Fibroblast of lung (primary cell): ENCODE measurements around the gene ZCCHC2. TPM values are rescaled to one million over a fixed set of nuclear protein-coding genes. Genes with fewer than 3 reads are reported as not detected.

Source experiments
- DNase-seq, 2 donors: peaks; one replicate each; pipeline versions ENCODE4 v3.0.0 to v3.0.0-alpha.2; 2010; ENCODE audit warnings: low read depth in 2 of 2
- H2AFZ ChIP-seq: 2 replicates; pipeline ENCODE4 v1.5.1; 2012; ENCODE audit warnings: low read length, control low read depth, inconsistent platforms
- H3K27ac ChIP-seq: 2 replicates; pipeline ENCODE4 v1.5.1; 2011; ENCODE audit warnings: low read length, control low read depth; ENCODE audit not compliant: insufficient read depth
- H3K27me3 ChIP-seq: 2 replicates; pipeline ENCODE4 v1.5.1; 2011; ENCODE audit warnings: mild to moderate bottlenecking, low read length; ENCODE audit not compliant: control insufficient read depth, insufficient read depth
- H3K36me3 ChIP-seq: 2 replicates; pipeline ENCODE4 v1.5.1; 2011; ENCODE audit warnings: low read length; ENCODE audit not compliant: control insufficient read depth, insufficient read depth
- H3K4me1 ChIP-seq: 2 replicates; pipeline ENCODE4 v1.5.1; 2011; ENCODE audit warnings: low read length; ENCODE audit not compliant: control insufficient read depth, insufficient read depth; ENCODE audit errors: extremely low read depth
- H3K4me2 ChIP-seq: 2 replicates; pipeline ENCODE4 v1.5.1; 2011; ENCODE audit warnings: low read length, control low read depth; ENCODE audit not compliant: insufficient read depth; ENCODE audit errors: extremely low read depth
- H3K4me3 ChIP-seq, 4 experiments: fragments of 200-600 bp in 1 of 4; sonication (generic) in 1 of 4; replicated peaks in 1 of 4; 2 replicates each; pipeline ENCODE4 v1.5.1; 2011 to 2016; ENCODE audit warnings: low read length in 4 of 4, low read depth in 3 of 4, mild to moderate bottlenecking in 3 of 4, control low read depth in 2 of 4, inconsistent platforms in 1 of 4, mixed read lengths in 1 of 4; ENCODE audit not compliant: insufficient read depth in 1 of 4; ENCODE audit errors: control extremely low read depth in 1 of 4
- H3K79me2 ChIP-seq: 2 replicates; pipeline ENCODE4 v1.5.1; 2012; ENCODE audit warnings: mild to moderate bottlenecking, low read length, inconsistent platforms; ENCODE audit not compliant: control insufficient read depth, insufficient read depth
- H3K9ac ChIP-seq: 2 replicates; pipeline ENCODE4 v1.5.1; 2011; ENCODE audit warnings: mild to moderate bottlenecking, low read length, control low read depth; ENCODE audit not compliant: insufficient read depth
- H3K9me3 ChIP-seq: 2 replicates; pipeline ENCODE4 v1.5.1; 2012; ENCODE audit warnings: low read depth, low read length; ENCODE audit not compliant: control insufficient read depth, insufficient read depth
- H4K20me1 ChIP-seq: 2 replicates; pipeline ENCODE4 v1.5.1; 2011; ENCODE audit warnings: low read length; ENCODE audit not compliant: control insufficient read depth, insufficient read depth; ENCODE audit errors: extremely low read depth
- EZH2 ChIP-seq: IDR thresholded peaks from 2 replicates; pipeline ENCODE4 v1.5.1; 2012; ENCODE audit warnings: low read length, control low read depth, mild to moderate bottlenecking; ENCODE audit errors: missing control alignments
- polyA plus RNA-seq, 2 donors: library from polyadenylated mRNA; depleted of rRNA in 1 of 2; stranded (reverse) in 1 of 2; unstranded in 1 of 2; fragments of >200 nt; gene quantifications; 2 replicates each; pipeline ENCODE4 v1.2.1, GENCODE V29; 2011 to 2012; ENCODE audit warnings: missing spikeins in 1 of 2
- total RNA-seq: library from RNA; depleted of rRNA; stranded (reverse); fragments of >200 nt; gene quantifications from 2 replicates; pipeline ENCODE4 v1.2.1, GENCODE V29; 2014
- TF ChIP-seq, protein P1 (sequence below), 2 donors: IDR thresholded peaks in 1 of 2; conservative IDR thresholded peaks in 1 of 2; 1 replicate in 1 of 2; 2 replicates in 1 of 2; pipeline ENCODE4 v1.5.1; 2011 to 2012; ENCODE audit warnings: low read length in 2 of 2, control low read depth in 1 of 2, inconsistent platforms in 1 of 2, low read depth in 1 of 2, mild to moderate bottlenecking in 1 of 2

Gene ZCCHC2
- total and polyA plus RNA-seq, 2 donors (not counting 1 experiment from before 2014, with no cell fraction given) = 5.3 to 10.9 TPM

DNA sequence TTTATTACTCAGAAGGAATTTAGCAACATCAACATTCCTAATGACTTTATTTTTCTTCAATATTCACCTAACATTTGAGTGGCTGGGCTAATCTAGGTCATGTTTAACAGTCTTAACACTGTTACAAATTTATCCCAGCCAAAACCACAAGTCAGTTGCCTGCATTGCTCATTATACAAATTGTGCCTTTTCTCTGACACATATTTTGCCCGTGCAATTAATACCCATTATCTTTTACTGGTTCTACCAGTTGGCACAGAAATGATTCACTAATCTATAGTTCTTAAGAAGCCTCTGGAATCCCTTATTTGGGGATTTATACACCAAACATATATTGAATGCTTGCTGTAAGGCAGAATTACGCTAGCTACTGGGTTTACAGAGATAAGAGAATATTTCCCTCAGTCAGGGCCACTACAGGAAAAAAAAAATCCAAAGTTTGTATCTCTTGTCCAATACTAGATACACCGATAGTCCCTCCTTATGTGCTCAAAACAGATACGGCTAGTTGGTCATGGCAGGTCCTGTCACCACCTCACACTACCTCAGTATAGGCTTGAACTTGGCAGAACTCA lies 46.3 kb downstream of the ZCCHC2 start:
- Histone ChIP-seq H3K9ac (no peak overlapping the region), H3K27me3 (no peaks in the 10 kb centered on the region), H3K4me3 (no peak overlapping the region), H3K4me1 (no peaks in the 10 kb centered on the region), H3K4me2 (no peak overlapping the region), H3K36me3 (peaks cover 2% of the 10 kb centered on the region), H2AFZ (no peak overlapping the region), H3K9me3 (no peaks in the 10 kb centered on the region), H3K27ac (no peak overlapping the region), H3K79me2 (no peaks in the 10 kb centered on the region), H4K20me1 (no peaks in the 10 kb centered on the region)
- no peak for TF ChIP-seq EZH2
- TF ChIP-seq, protein P1, sequence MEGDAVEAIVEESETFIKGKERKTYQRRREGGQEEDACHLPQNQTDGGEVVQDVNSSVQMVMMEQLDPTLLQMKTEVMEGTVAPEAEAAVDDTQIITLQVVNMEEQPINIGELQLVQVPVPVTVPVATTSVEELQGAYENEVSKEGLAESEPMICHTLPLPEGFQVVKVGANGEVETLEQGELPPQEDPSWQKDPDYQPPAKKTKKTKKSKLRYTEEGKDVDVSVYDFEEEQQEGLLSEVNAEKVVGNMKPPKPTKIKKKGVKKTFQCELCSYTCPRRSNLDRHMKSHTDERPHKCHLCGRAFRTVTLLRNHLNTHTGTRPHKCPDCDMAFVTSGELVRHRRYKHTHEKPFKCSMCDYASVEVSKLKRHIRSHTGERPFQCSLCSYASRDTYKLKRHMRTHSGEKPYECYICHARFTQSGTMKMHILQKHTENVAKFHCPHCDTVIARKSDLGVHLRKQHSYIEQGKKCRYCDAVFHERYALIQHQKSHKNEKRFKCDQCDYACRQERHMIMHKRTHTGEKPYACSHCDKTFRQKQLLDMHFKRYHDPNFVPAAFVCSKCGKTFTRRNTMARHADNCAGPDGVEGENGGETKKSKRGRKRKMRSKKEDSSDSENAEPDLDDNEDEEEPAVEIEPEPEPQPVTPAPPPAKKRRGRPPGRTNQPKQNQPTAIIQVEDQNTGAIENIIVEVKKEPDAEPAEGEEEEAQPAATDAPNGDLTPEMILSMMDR (conservative IDR thresholded peaks at IDR 0.05 in 1 of 2, IDR thresholded peaks at IDR 0.05 in 1 of 2; ENCODE audit: low read depth in 1 of 2, low read length in 2 of 2) = no peak
- peak in 1 of 2 donors; percentile 8 for DNase-seq

DNA sequence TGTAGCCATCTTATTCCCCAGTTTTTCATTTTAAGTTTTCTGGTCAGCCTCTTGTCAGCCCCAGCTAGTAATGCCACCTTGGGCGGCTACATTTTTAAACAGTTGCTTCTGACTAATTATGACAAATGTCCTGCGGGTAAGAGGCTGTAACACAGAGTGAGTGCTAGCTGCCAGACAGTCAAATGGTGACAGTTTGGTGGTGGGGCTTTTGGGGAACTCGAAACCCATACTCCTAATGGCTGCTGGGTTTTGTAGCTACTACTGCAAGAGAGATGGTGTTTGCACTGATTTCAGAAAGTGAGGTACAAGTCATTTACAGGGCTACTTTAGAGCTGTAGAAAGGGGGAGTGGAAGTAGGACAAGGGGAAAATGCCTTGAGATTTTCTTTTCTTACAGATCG lies 48.2 kb downstream of the ZCCHC2 start:
- no peak overlapping the region for H3K4me3 ChIP-seq
- no peaks in the 10 kb centered on the region for H3K27me3 ChIP-seq
- peaks cover 11% of the 10 kb centered on the region for H3K36me3 ChIP-seq
- no peak for DNase-seq
- TF ChIP-seq, protein P1 (conservative IDR thresholded peaks at IDR 0.05 in 1 of 2, IDR thresholded peaks at IDR 0.05 in 1 of 2; ENCODE audit: low read depth in 1 of 2, low read length in 2 of 2) = no peak
- TF ChIP-seq EZH2 = no peak
- H2AFZ ChIP-seq = no peak overlapping the region
- no peaks in the 10 kb centered on the region for H4K20me1 ChIP-seq
- H3K4me1 ChIP-seq = no peaks in the 10 kb centered on the region
- no peak overlapping the region for H3K4me2 ChIP-seq
- no peak overlapping the region for H3K9ac ChIP-seq
- H3K79me2 ChIP-seq = no peaks in the 10 kb centered on the region
- no peaks in the 10 kb centered on the region for H3K9me3 ChIP-seq
- no peak overlapping the region for H3K27ac ChIP-seq

DNA sequence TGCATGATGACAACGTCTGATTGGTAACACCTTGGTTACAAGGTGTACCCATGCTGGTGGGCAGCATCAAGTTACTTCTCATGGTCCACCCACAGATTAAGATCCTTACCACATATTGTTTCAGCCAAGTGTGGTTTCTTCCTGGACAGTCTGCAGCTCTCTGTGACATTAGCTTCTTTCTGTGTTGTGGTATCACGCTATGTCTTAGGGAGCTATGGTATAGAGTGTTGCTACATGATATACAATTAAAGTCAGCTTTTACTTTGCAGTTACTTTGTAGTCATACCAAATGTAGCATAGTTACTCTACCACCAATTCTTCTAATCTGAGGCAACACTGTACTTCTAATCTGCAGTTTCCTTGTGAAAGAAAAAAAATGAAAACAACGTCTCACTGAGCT lies 48.8 kb downstream of the ZCCHC2 start:
- H3K9ac ChIP-seq = no peak overlapping the region
- peaks cover 9% of the 10 kb centered on the region for H3K36me3 ChIP-seq
- no peaks in the 10 kb centered on the region for H3K4me1 ChIP-seq
- no peak overlapping the region for H3K27ac ChIP-seq
- no peak overlapping the region for H2AFZ ChIP-seq
- H3K4me3 ChIP-seq = no peak overlapping the region
- DNase-seq = no peak
- no peaks in the 10 kb centered on the region for H3K9me3 ChIP-seq
- no peak overlapping the region for H3K4me2 ChIP-seq
- H3K79me2 ChIP-seq = no peaks in the 10 kb centered on the region
- H4K20me1 ChIP-seq = no peaks in the 10 kb centered on the region
- TF ChIP-seq, protein P1 (conservative IDR thresholded peaks at IDR 0.05 in 1 of 2, IDR thresholded peaks at IDR 0.05 in 1 of 2; ENCODE audit: low read depth in 1 of 2, low read length in 2 of 2) = no peak
- TF ChIP-seq EZH2 = no peak
- no peaks in the 10 kb centered on the region for H3K27me3 ChIP-seq
